WTC11 (cell line): Measurements from ENCODE around the gene PPP1R15B. TPM values are rescaled to one million over a fixed set of nuclear protein-coding genes. Genes with fewer than 3 reads are reported as not detected.

Experiments
- ATAC-seq: fragments of 200-7000 bp; cut with Tn5 transposase; 2 replicates; pipeline ENCODE4 v1.10.0; 2021; ENCODE audit warnings: mild to moderate bottlenecking, moderate library complexity
- CTCF ChIA-PET: fragments of 300-600 bp; sonication (Branson Sonifier 250); formaldehyde crosslinking; loops from one replicate; lab custom pipeline; 2021; ENCODE audit warnings: antibody characterized with exemption; lab: Charles Lee
- POLR2A ChIA-PET: fragments of 350-600 bp; sonication (Branson Sonifier 250); formaldehyde crosslinking; loops from one replicate; lab custom pipeline; 2021; ENCODE audit warnings: antibody characterized with exemption; lab: Charles Lee
- DNase-seq: peaks from one replicate; pipeline ENCODE4 v3.0.0; 2021; ENCODE audit warnings: low spot score
- H3K27ac Mint-ChIP-seq: 2 replicates; pipeline ENCODE4 v1.8.0; 2021; ENCODE audit warnings: mixed read lengths
- H3K27me3 Mint-ChIP-seq: 2 replicates; pipeline ENCODE4 v1.8.0; 2021; ENCODE audit warnings: low read depth, mild to moderate bottlenecking, moderate library complexity, mixed read lengths
- H3K36me3 Mint-ChIP-seq: 2 replicates; pipeline ENCODE4 v1.8.0; 2021; ENCODE audit warnings: mixed read lengths
- H3K4me1 Mint-ChIP-seq: 2 replicates; pipeline ENCODE4 v1.8.0; 2022; ENCODE audit warnings: mixed read lengths
- H3K4me3 Mint-ChIP-seq: 2 replicates; pipeline ENCODE4 v1.8.0; 2021; ENCODE audit warnings: mild to moderate bottlenecking, moderate library complexity, mixed read lengths
- H3K9me3 Mint-ChIP-seq: 2 replicates; pipeline ENCODE4 v1.8.0; 2021; ENCODE audit warnings: mixed read lengths
- ATF1 ChIP-seq: sonication (generic); formaldehyde crosslinking; IDR thresholded peaks from 2 replicates; pipeline ENCODE4 v1.8.1; 2023; ENCODE audit warnings: mild to moderate bottlenecking, moderate library complexity, missing genetic modification reagents
- ELF4 ChIP-seq: sonication (generic); formaldehyde crosslinking; IDR thresholded peaks from 2 replicates; pipeline ENCODE4 v1.8.1; 2022; ENCODE audit warnings: low read depth, mild to moderate bottlenecking, moderate library complexity, missing genetic modification reagents
- ESRRA ChIP-seq: sonication (generic); formaldehyde crosslinking; IDR thresholded peaks from 2 replicates; pipeline ENCODE4 v1.8.1; 2022; ENCODE audit warnings: mild to moderate bottlenecking, missing genetic modification reagents, borderline replicate concordance
- GABPB1 ChIP-seq: sonication (generic); formaldehyde crosslinking; IDR thresholded peaks from 2 replicates; pipeline ENCODE4 v1.8.1; 2023; ENCODE audit warnings: mild to moderate bottlenecking, missing genetic modification reagents
- IRF2 ChIP-seq: sonication (generic); formaldehyde crosslinking; IDR thresholded peaks from 2 replicates; pipeline ENCODE4 v1.8.0; 2022; ENCODE audit warnings: low read depth, missing genetic modification reagents, borderline replicate concordance
- MYBL2 ChIP-seq: sonication (generic); formaldehyde crosslinking; IDR thresholded peaks from 2 replicates; pipeline ENCODE4 v1.8.1; 2023; ENCODE audit warnings: mild to moderate bottlenecking, moderate library complexity, missing genetic modification reagents
- NR3C1 ChIP-seq: sonication (generic); formaldehyde crosslinking; conservative IDR thresholded peaks from 2 replicates; pipeline ENCODE4 v1.8.1; 2023; ENCODE audit warnings: low read depth, mild to moderate bottlenecking, missing genetic modification reagents
- SMAD3 ChIP-seq: sonication (generic); formaldehyde crosslinking; IDR thresholded peaks from 2 replicates; pipeline ENCODE4 v1.8.0; 2022; ENCODE audit warnings: missing genetic modification reagents, mild to moderate bottlenecking, borderline replicate concordance
- SP1 ChIP-seq: sonication (generic); formaldehyde crosslinking; conservative IDR thresholded peaks from 2 replicates; pipeline ENCODE4 v1.8.1; 2022; ENCODE audit warnings: missing genetic modification reagents
- ZNF317 ChIP-seq: sonication (generic); formaldehyde crosslinking; IDR thresholded peaks from 2 replicates; pipeline ENCODE4 v1.8.1; 2023; ENCODE audit warnings: low read depth, mild to moderate bottlenecking, moderate library complexity, missing genetic modification reagents, borderline replicate concordance
- ZNF416 ChIP-seq: fragments of 250-450 bp; sonication (Bioruptor Pico); IDR thresholded peaks from 2 replicates; pipeline ENCODE4 v1.9.0; 2021; ENCODE audit warnings: mild to moderate bottlenecking, inconsistent platforms
- total RNA-seq: library from RNA; stranded (reverse); gene quantifications from 3 replicates; pipeline ENCODE4 v1.2.3, GENCODE V29; 2021
- TF ChIP-seq, protein P1 (sequence below): sonication (generic); formaldehyde crosslinking; IDR thresholded peaks from 2 replicates; pipeline ENCODE4 v1.8.1; 2022; ENCODE audit warnings: low read depth, missing genetic modification reagents, borderline replicate concordance
- TF ChIP-seq, protein P2 (sequence below): sonication (generic); formaldehyde crosslinking; IDR thresholded peaks from 2 replicates; pipeline ENCODE4 v1.8.0; 2022; ENCODE audit warnings: missing genetic modification reagents
- TF ChIP-seq, protein P3 (sequence below): sonication (generic); formaldehyde crosslinking; IDR thresholded peaks from 2 replicates; pipeline ENCODE4 v1.8.1; 2023; ENCODE audit warnings: mild to moderate bottlenecking, moderate library complexity, missing genetic modification reagents
- TF ChIP-seq, protein P4 (sequence below): sonication (generic); formaldehyde crosslinking; IDR thresholded peaks from 2 replicates; pipeline ENCODE4 v1.8.0; 2022; ENCODE audit warnings: mild to moderate bottlenecking, missing genetic modification reagents
- TF ChIP-seq, protein P5 (sequence below): sonication (generic); formaldehyde crosslinking; IDR thresholded peaks from 2 replicates; pipeline ENCODE4 v1.8.0; 2022; ENCODE audit warnings: mild to moderate bottlenecking, missing genetic modification reagents
- TF ChIP-seq, protein P6 (sequence below): sonication (generic); formaldehyde crosslinking; IDR thresholded peaks from 2 replicates; pipeline ENCODE4 v1.8.1; 2022; ENCODE audit warnings: missing genetic modification reagents, borderline replicate concordance
- TF ChIP-seq, protein P7 (sequence below): sonication (generic); formaldehyde crosslinking; IDR thresholded peaks from 2 replicates; pipeline ENCODE4 v1.8.1; 2023; ENCODE audit warnings: mild to moderate bottlenecking, missing genetic modification reagents, moderate library complexity
- TF ChIP-seq, protein P8 (sequence below): sonication (generic); formaldehyde crosslinking; IDR thresholded peaks from 2 replicates; pipeline ENCODE4 v1.8.1; 2023; ENCODE audit warnings: mild to moderate bottlenecking, missing genetic modification reagents, moderate library complexity

Gene PPP1R15B
- total RNA-seq, 1 experiment from 2014 or later, result 47.7 TPM

DNA sequence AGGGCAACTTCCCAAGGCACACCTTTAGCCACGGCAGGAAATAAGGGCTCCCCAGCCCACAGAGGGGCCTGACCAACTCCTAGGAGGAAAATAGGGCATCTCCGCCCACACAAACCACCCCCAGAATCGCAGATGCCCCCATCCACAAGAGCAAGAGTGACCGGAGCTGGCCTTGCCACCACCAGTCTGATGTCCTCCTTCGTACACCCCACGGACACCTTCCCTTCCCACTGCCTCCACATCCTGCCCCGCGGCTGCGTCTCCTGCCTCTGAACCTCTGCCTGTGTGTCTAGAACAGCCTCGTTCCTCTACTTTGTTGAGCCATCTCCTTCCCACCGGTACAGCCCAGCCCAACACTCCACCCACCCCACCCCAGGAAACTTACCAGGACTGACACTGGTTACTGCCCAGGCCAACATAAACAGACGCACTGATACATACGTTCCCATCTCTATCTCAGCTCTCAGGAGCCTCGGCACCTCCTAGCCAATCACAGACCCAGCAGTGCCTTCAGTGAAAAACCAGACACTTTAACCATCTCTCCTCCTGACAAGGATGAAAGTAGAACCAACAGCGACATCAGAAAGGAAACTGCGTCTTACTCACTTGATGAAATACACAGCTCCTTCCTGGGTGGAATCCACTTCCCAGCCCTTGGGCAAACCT lies 44.3 kb downstream of the PPP1R15B start:
- no peak for ATAC-seq
- TF ChIP-seq, protein P1, sequence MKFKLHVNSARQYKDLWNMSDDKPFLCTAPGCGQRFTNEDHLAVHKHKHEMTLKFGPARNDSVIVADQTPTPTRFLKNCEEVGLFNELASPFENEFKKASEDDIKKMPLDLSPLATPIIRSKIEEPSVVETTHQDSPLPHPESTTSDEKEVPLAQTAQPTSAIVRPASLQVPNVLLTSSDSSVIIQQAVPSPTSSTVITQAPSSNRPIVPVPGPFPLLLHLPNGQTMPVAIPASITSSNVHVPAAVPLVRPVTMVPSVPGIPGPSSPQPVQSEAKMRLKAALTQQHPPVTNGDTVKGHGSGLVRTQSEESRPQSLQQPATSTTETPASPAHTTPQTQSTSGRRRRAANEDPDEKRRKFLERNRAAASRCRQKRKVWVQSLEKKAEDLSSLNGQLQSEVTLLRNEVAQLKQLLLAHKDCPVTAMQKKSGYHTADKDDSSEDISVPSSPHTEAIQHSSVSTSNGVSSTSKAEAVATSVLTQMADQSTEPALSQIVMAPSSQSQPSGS (CRISPR knock-in tag), result no peak
- TF ChIP-seq, protein P2, sequence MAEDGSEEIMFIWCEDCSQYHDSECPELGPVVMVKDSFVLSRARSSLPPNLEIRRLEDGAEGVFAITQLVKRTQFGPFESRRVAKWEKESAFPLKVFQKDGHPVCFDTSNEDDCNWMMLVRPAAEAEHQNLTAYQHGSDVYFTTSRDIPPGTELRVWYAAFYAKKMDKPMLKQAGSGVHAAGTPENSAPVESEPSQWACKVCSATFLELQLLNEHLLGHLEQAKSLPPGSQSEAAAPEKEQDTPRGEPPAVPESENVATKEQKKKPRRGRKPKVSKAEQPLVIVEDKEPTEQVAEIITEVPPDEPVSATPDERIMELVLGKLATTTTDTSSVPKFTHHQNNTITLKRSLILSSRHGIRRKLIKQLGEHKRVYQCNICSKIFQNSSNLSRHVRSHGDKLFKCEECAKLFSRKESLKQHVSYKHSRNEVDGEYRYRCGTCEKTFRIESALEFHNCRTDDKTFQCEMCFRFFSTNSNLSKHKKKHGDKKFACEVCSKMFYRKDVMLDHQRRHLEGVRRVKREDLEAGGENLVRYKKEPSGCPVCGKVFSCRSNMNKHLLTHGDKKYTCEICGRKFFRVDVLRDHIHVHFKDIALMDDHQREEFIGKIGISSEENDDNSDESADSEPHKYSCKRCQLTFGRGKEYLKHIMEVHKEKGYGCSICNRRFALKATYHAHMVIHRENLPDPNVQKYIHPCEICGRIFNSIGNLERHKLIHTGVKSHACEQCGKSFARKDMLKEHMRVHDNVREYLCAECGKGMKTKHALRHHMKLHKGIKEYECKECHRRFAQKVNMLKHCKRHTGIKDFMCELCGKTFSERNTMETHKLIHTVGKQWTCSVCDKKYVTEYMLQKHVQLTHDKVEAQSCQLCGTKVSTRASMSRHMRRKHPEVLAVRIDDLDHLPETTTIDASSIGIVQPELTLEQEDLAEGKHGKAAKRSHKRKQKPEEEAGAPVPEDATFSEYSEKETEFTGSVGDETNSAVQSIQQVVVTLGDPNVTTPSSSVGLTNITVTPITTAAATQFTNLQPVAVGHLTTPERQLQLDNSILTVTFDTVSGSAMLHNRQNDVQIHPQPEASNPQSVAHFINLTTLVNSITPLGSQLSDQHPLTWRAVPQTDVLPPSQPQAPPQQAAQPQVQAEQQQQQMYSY (CRISPR knock-in tag), result no peak
- TF ChIP-seq, protein P3, sequence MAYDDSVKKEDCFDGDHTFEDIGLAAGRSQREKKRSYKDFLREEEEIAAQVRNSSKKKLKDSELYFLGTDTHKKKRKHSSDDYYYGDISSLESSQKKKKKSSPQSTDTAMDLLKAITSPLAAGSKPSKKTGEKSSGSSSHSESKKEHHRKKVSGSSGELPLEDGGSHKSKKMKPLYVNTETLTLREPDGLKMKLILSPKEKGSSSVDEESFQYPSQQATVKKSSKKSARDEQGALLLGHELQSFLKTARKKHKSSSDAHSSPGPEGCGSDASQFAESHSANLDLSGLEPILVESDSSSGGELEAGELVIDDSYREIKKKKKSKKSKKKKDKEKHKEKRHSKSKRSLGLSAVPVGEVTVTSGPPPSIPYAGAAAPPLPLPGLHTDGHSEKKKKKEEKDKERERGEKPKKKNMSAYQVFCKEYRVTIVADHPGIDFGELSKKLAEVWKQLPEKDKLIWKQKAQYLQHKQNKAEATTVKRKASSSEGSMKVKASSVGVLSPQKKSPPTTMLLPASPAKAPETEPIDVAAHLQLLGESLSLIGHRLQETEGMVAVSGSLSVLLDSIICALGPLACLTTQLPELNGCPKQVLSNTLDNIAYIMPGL (CRISPR knock-in tag), result no peak
- TF ChIP-seq ATF1 (no peak), GABPB1 (CRISPR knock-in tag) (no peak), IRF2 (CRISPR knock-in tag) (no peak), ZNF317 (no peak), ELF4 (CRISPR knock-in tag) (no peak), SMAD3 (CRISPR knock-in tag) (no peak), NR3C1 (no peak), ZNF416 (no peak), ESRRA (CRISPR knock-in tag) (no peak), SP1 (CRISPR knock-in tag) (no peak), MYBL2 (CRISPR knock-in tag) (no peak)
- TF ChIP-seq, protein P4, sequence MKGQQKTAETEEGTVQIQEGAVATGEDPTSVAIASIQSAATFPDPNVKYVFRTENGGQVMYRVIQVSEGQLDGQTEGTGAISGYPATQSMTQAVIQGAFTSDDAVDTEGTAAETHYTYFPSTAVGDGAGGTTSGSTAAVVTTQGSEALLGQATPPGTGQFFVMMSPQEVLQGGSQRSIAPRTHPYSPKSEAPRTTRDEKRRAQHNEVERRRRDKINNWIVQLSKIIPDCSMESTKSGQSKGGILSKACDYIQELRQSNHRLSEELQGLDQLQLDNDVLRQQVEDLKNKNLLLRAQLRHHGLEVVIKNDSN (CRISPR knock-in tag), result no peak
- TF ChIP-seq, protein P5, sequence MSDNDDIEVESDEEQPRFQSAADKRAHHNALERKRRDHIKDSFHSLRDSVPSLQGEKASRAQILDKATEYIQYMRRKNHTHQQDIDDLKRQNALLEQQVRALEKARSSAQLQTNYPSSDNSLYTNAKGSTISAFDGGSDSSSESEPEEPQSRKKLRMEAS (CRISPR knock-in tag), result no peak
- TF ChIP-seq, protein P6, sequence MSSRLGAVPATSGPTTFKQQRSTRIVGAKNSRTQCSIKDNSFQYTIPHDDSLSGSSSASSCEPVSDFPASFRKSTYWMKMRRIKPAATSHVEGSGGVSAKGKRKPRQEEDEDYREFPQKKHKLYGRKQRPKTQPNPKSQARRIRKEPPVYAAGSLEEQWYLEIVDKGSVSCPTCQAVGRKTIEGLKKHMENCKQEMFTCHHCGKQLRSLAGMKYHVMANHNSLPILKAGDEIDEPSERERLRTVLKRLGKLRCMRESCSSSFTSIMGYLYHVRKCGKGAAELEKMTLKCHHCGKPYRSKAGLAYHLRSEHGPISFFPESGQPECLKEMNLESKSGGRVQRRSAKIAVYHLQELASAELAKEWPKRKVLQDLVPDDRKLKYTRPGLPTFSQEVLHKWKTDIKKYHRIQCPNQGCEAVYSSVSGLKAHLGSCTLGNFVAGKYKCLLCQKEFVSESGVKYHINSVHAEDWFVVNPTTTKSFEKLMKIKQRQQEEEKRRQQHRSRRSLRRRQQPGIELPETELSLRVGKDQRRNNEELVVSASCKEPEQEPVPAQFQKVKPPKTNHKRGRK (CRISPR knock-in tag), result no peak
- TF ChIP-seq, protein P7, sequence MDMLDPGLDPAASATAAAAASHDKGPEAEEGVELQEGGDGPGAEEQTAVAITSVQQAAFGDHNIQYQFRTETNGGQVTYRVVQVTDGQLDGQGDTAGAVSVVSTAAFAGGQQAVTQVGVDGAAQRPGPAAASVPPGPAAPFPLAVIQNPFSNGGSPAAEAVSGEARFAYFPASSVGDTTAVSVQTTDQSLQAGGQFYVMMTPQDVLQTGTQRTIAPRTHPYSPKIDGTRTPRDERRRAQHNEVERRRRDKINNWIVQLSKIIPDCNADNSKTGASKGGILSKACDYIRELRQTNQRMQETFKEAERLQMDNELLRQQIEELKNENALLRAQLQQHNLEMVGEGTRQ, result no peak
- TF ChIP-seq, protein P8, sequence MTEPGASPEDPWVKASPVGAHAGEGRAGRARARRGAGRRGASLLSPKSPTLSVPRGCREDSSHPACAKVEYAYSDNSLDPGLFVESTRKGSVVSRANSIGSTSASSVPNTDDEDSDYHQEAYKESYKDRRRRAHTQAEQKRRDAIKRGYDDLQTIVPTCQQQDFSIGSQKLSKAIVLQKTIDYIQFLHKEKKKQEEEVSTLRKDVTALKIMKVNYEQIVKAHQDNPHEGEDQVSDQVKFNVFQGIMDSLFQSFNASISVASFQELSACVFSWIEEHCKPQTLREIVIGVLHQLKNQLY (CRISPR knock-in tag), result no peak
- no peak for DNase-seq
- Mint-ChIP-seq H3K4me1 (peaks cover 5% of the 10 kb centered on the region), H3K27ac (no peak overlapping the region), H3K9me3 (no peaks in the 10 kb centered on the region), H3K36me3 (no peaks in the 10 kb centered on the region), H3K4me3 (no peak overlapping the region), H3K27me3 (peaks cover 11% of the 10 kb centered on the region)
- ChIA-PET CTCF (interaction anchor here (1.2 to 4.6 kb wide), 6 partner anchors 11 to 204 kb away, joined by 3 to 21 read pairs (median 6); partner anchors contain the start of gene GOLT1A), POLR2A (no interaction called here)
